HepG2 (cell line): ENCODE measurements around the gene MYO7B. TPM values are rescaled to one million over a fixed set of nuclear protein-coding genes. Genes with fewer than 3 reads are reported as not detected.

Experiments used
- ATAC-seq: fragments of 200-7000 bp; cut with Tn5 transposase; 3 replicates; pipeline ENCODE4 v1.9.1; 2020; ENCODE audit warnings: mild to moderate bottlenecking, moderate library complexity
- BruUV-seq: library from RNA; stranded (reverse); fragments of 400-500 nt; replicated peaks from 2 replicates; lab custom pipeline; 2021; lab: Mats Ljungman, UMichigan
- CTCF ChIA-PET: fragments of 300-600 bp; formaldehyde crosslinking; extraction: SDS; loops from one replicate; lab custom pipeline; 2021; ENCODE audit warnings: low total read pairs, inconsistent platforms, low intra/inter-chr PET ratio; lab: Yijun Ruan, JAX
- POLR2A ChIA-PET: fragments of 350-600 bp; sonication (Branson Sonifier 250); formaldehyde crosslinking; loops from one replicate; lab custom pipeline; 2020; ENCODE audit warnings: antibody characterized with exemption, inconsistent platforms; lab: Yijun Ruan, JAX
- DNase-seq: peaks from one replicate; pipeline ENCODE4 v3.0.0-alpha.2; 2015; ENCODE audit warnings: low spot score
- FAIRE-seq: peaks from 3 replicates; lab custom pipeline; 2011; peaks lifted over from hg19 to GRCh38; lab: Jason Lieb, UNC
- H2AFZ ChIP-seq: one replicate; pipeline ENCODE4 v1.6.1; 2011; ENCODE audit warnings: low read length, inconsistent platforms
- H3K27ac ChIP-seq: fragments of 300-600 bp; 3 replicates; pipeline ENCODE4 v1.8.0; 2011; ENCODE audit warnings: mixed run types, mild to moderate bottlenecking, mixed read lengths, low read length, inconsistent platforms; ENCODE audit not compliant: insufficient read depth; ENCODE audit errors: extremely low read length
- H3K27me3 ChIP-seq, 2 experiments: fragments of 200-600 bp in 1 of 2; 2 replicates in 1 of 2; 3 replicates in 1 of 2; pipeline versions ENCODE4 v1.6.0 to v1.8.0; 2011; ENCODE audit warnings: low read length in 2 of 2, mild to moderate bottlenecking in 2 of 2, moderate library complexity in 2 of 2, inconsistent platforms in 1 of 2; ENCODE audit not compliant: insufficient read depth in 2 of 2, control insufficient read depth in 1 of 2
- H3K36me3 ChIP-seq, 2 experiments: fragments of 200-600 bp in 1 of 2; replicated peaks in 1 of 2; 2 replicates in 1 of 2; 3 replicates in 1 of 2; pipeline versions ENCODE4 v1.5.1 to v1.8.0; 2011; ENCODE audit warnings: low read length in 2 of 2, inconsistent platforms in 1 of 2; ENCODE audit not compliant: insufficient read depth in 2 of 2, control insufficient read depth in 1 of 2
- H3K4me1 ChIP-seq: 2 replicates; pipeline ENCODE4 v1.5.1; 2012; ENCODE audit warnings: low read length, inconsistent platforms; ENCODE audit not compliant: insufficient read depth
- H3K4me2 ChIP-seq: 2 replicates; pipeline ENCODE4 v1.6.0; 2011; ENCODE audit warnings: low read depth, low read length, inconsistent platforms
- H3K4me3 ChIP-seq, 3 experiments: fragments of 200-600 bp in 1 of 3; sonication (generic), shearing (Covaris generic) in 1 of 3; replicated peaks in 1 of 3; 2 replicates each; pipeline ENCODE4 v1.5.1; 2011 to 2016; ENCODE audit warnings: low read length in 3 of 3, inconsistent platforms in 2 of 3, low read depth in 2 of 3, mild to moderate bottlenecking in 2 of 3, control low read depth in 1 of 3, mixed read lengths in 1 of 3; ENCODE audit not compliant: insufficient read depth in 1 of 3
- H3K79me2 ChIP-seq: one replicate; pipeline ENCODE4 v1.6.1; 2011; ENCODE audit warnings: low read length, inconsistent platforms; ENCODE audit not compliant: insufficient read depth
- H3K9ac ChIP-seq: 2 replicates; pipeline ENCODE4 v1.6.0; 2011; ENCODE audit warnings: mild to moderate bottlenecking, low read depth, low read length, inconsistent platforms; ENCODE audit not compliant: insufficient read depth
- H3K9me3 ChIP-seq: 2 replicates; pipeline ENCODE4 v1.5.1; 2012; ENCODE audit warnings: mild to moderate bottlenecking, low read length
- H4K20me1 ChIP-seq: 2 replicates; pipeline ENCODE4 v1.6.0; 2011; ENCODE audit warnings: inconsistent platforms, mild to moderate bottlenecking, low read length, moderate library complexity; ENCODE audit not compliant: insufficient read depth
- CEBPG ChIP-seq: IDR thresholded peaks from 2 replicates; pipeline ENCODE4 v1.6.1; 2016
- ETV5 ChIP-seq: IDR thresholded peaks from 2 replicates; pipeline ENCODE4 v1.6.1; 2018; ENCODE audit warnings: missing biosample characterization, missing genetic modification reagents, inconsistent platforms, borderline replicate concordance
- GATAD2A ChIP-seq: IDR thresholded peaks from 2 replicates; pipeline ENCODE4 v1.6.1; 2016
- KMT2A ChIP-seq: sonication (generic); formaldehyde crosslinking; IDR thresholded peaks from 2 replicates; pipeline ENCODE4 v1.4.0; 2020; ENCODE audit warnings: missing genetic modification reagents
- STAG1 ChIP-seq: sonication (generic); formaldehyde crosslinking; IDR thresholded peaks from 2 replicates; pipeline ENCODE4 v1.4.0; 2020; ENCODE audit warnings: missing genetic modification reagents
- TMF1 ChIP-seq: sonication (generic); formaldehyde crosslinking; IDR thresholded peaks from 2 replicates; pipeline ENCODE4 v1.8.1; 2022; ENCODE audit warnings: low read depth, missing genetic modification reagents
- ZFAT ChIP-seq: sonication (generic); formaldehyde crosslinking; conservative IDR thresholded peaks from 2 replicates; pipeline ENCODE4 v1.8.1; 2023; ENCODE audit warnings: missing genetic modification reagents, inconsistent platforms
- ZNF263 ChIP-seq: sonication (generic); formaldehyde crosslinking; IDR thresholded peaks from 2 replicates; pipeline ENCODE4 v1.4.0; 2020; ENCODE audit warnings: missing genetic modification reagents
- ZNF772 ChIP-seq: sonication (generic); formaldehyde crosslinking; IDR thresholded peaks from 2 replicates; pipeline ENCODE4 v1.5.0; 2020; ENCODE audit warnings: mild to moderate bottlenecking, missing genetic modification reagents
- WGBS: methylation state at CpG from one replicate; pipeline ENCODE4 v1.1.6; 2017; ENCODE audit warnings: low lambda C conversion rate; 5-methylcytosine and 5-hydroxymethylcytosine counted together
- in situ Hi-C: cut with HindIII; loops from 2 replicates; pipeline ENCODE4 v1.10.0; 2017; ENCODE audit warnings: low pct_unique_long_range_greater_than_20kb; ENCODE audit not compliant: extremely low pct_ligation_motif_present
- intact Hi-C: fragments of 100-400 bp; cut with micrococcal nuclease; formaldehyde crosslinking; loops from one replicate; pipeline ENCODE4 v1.10.0; 2022; ENCODE audit not compliant: unreplicated experiment
- polyA plus RNA-seq, 8 experiments: library from polyadenylated mRNA; depleted of rRNA in 3 of 8; stranded (reverse) in 7 of 8; unstranded in 1 of 8; fragments of >200 nt; fragmentation: Illumina TruSeq in 4 of 8; extraction: Trizol in 4 of 8; gene quantifications; 2 replicates each; pipeline versions ENCODE4 v1.2.1 to v1.2.3, GENCODE V29; 2011 to 2016; ENCODE audit warnings: low read depth in 4 of 8, missing spikeins in 1 of 8, mixed read lengths in 1 of 8; ENCODE audit not compliant: insufficient read depth in 1 of 8
- total RNA-seq, 5 experiments: library from RNA; depleted of rRNA; stranded (reverse); fragments of >200 nt; fragmentation: Illumina TruSeq; extraction: Trizol; gene quantifications; 2 replicates each; pipeline ENCODE4 v1.2.3, GENCODE V29; 2016; ENCODE audit warnings: low read depth in 1 of 5
- TF ChIP-seq, protein P1 (sequence below): sonication (generic); formaldehyde crosslinking; IDR thresholded peaks from 2 replicates; pipeline ENCODE4 v1.9.0; 2022; ENCODE audit warnings: missing genetic modification reagents, mild to moderate bottlenecking, borderline replicate concordance
- TF ChIP-seq, protein P2 (sequence below): sonication (generic); formaldehyde crosslinking; IDR thresholded peaks from 2 replicates; pipeline ENCODE4 v1.4.0; 2020; ENCODE audit warnings: mild to moderate bottlenecking, missing genetic modification reagents

The MYO7B gene
- total and polyA plus RNA-seq, 2 of the 13 experiments (the other 11 are each of a cell fraction or from before 2014, with no cell fraction given) = not detected

DNA sequence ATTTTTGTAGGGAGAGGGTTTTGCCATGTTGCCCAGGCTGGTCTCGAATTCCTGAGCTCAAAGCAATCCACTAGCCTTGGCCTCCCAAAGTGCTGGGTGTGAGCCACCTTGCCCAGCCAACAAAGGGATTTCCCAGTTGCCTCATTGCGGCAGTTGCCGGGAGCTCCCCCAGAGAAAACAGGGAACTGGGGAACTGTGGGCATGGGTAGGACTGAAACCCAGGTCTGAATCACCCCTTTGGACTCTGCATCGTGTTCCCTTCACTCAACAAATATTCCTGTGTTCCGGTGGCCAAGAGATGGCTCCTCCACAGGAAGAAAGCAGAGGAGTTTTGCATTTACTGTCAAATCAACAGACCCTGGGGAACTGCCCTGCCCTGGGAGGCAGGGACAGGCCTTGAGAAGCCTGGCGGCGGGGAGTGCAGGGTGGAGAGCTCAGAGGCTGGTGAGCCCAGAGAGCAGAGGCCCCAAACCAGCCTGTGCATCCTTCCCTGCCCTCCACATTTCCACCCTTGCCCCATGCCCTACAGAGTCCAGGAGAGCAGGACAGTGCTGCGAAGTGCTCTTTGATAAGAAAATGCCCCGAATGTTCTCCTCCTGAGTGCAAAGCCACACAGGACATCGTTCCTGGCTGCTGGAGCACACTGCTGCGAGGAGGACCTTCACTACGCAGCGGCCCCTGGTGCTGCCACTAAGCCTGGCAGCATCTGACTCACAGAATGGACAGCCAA is 24.9 kb downstream of the MYO7B start:
- Histone ChIP-seq H3K4me3 (peak overlapping the region in 2 of 3 experiments; percentile 5 to 49; a peak in 5 of 6 replicates), H3K79me2 (no peaks in the 10 kb centered on the region), H3K9ac (0 out of 2 replicates have a peak overlapping the region, but pooled peaks have one; percentile 5), H4K20me1 (no peaks in the 10 kb centered on the region), H3K36me3 (no peaks in the 10 kb centered on the region), H3K9me3 (no peaks in the 10 kb centered on the region), H3K4me2 (peak overlapping the region; percentile 69), H2AFZ (no peak overlapping the region), H3K4me1 (peaks cover 27% of the 10 kb centered on the region), H3K27me3 (peaks cover 4 to 48% of the 10 kb centered on the region in 2 experiments; a peak in 4 of 5 replicates), H3K27ac (no peak overlapping the region)
- intact Hi-C loops = loop anchor here (5.0 kb wide), 1 partner anchor 363 kb away; no protein-coding TSS in a partner anchor
- no TSS peak for BruUV-seq
- 8% methylated on average over 13 of the region's 13 CpGs for WGBS
- in situ Hi-C loops = no loop called here
- FAIRE-seq = peak; percentile 28
- ATAC-seq = peak; percentile 91
- POLR2A ChIA-PET = interaction anchor here (1.4 kb wide), 1 partner anchor 34 kb away, joined by 3 read pairs; the partner anchor contains the start of gene IWS1
- DNase-seq = peak; percentile 28
- CTCF ChIA-PET = no interaction called here
- TF ChIP-seq ETV5 (CRISPR knock-in tag) (peak; percentile 49; the same call in 1 of the 2 replicates), ZNF263 (peak; percentile 69; the same call in 1 of the 2 replicates), ZFAT (CRISPR knock-in tag) (no peak), TMF1 (CRISPR knock-in tag) (no peak), KMT2A (CRISPR knock-in tag) (0 out of 2 replicates have a peak, but pooled peaks have one; percentile 43), GATAD2A (CRISPR knock-in tag) (0 out of 2 replicates have a peak, but pooled peaks have one; percentile 7), STAG1 (CRISPR knock-in tag) (0 out of 2 replicates have a peak, but pooled peaks have one; percentile 27), ZNF772 (CRISPR knock-in tag) (0 out of 2 replicates have a peak, but pooled peaks have one; percentile 18), CEBPG (0 out of 2 replicates have a peak, but pooled peaks have one; percentile 11)
- TF ChIP-seq, protein P1, sequence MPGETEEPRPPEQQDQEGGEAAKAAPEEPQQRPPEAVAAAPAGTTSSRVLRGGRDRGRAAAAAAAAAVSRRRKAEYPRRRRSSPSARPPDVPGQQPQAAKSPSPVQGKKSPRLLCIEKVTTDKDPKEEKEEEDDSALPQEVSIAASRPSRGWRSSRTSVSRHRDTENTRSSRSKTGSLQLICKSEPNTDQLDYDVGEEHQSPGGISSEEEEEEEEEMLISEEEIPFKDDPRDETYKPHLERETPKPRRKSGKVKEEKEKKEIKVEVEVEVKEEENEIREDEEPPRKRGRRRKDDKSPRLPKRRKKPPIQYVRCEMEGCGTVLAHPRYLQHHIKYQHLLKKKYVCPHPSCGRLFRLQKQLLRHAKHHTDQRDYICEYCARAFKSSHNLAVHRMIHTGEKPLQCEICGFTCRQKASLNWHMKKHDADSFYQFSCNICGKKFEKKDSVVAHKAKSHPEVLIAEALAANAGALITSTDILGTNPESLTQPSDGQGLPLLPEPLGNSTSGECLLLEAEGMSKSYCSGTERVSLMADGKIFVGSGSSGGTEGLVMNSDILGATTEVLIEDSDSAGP = peak; percentile 32; the same call in 1 of the 2 replicates
- TF ChIP-seq, protein P2, sequence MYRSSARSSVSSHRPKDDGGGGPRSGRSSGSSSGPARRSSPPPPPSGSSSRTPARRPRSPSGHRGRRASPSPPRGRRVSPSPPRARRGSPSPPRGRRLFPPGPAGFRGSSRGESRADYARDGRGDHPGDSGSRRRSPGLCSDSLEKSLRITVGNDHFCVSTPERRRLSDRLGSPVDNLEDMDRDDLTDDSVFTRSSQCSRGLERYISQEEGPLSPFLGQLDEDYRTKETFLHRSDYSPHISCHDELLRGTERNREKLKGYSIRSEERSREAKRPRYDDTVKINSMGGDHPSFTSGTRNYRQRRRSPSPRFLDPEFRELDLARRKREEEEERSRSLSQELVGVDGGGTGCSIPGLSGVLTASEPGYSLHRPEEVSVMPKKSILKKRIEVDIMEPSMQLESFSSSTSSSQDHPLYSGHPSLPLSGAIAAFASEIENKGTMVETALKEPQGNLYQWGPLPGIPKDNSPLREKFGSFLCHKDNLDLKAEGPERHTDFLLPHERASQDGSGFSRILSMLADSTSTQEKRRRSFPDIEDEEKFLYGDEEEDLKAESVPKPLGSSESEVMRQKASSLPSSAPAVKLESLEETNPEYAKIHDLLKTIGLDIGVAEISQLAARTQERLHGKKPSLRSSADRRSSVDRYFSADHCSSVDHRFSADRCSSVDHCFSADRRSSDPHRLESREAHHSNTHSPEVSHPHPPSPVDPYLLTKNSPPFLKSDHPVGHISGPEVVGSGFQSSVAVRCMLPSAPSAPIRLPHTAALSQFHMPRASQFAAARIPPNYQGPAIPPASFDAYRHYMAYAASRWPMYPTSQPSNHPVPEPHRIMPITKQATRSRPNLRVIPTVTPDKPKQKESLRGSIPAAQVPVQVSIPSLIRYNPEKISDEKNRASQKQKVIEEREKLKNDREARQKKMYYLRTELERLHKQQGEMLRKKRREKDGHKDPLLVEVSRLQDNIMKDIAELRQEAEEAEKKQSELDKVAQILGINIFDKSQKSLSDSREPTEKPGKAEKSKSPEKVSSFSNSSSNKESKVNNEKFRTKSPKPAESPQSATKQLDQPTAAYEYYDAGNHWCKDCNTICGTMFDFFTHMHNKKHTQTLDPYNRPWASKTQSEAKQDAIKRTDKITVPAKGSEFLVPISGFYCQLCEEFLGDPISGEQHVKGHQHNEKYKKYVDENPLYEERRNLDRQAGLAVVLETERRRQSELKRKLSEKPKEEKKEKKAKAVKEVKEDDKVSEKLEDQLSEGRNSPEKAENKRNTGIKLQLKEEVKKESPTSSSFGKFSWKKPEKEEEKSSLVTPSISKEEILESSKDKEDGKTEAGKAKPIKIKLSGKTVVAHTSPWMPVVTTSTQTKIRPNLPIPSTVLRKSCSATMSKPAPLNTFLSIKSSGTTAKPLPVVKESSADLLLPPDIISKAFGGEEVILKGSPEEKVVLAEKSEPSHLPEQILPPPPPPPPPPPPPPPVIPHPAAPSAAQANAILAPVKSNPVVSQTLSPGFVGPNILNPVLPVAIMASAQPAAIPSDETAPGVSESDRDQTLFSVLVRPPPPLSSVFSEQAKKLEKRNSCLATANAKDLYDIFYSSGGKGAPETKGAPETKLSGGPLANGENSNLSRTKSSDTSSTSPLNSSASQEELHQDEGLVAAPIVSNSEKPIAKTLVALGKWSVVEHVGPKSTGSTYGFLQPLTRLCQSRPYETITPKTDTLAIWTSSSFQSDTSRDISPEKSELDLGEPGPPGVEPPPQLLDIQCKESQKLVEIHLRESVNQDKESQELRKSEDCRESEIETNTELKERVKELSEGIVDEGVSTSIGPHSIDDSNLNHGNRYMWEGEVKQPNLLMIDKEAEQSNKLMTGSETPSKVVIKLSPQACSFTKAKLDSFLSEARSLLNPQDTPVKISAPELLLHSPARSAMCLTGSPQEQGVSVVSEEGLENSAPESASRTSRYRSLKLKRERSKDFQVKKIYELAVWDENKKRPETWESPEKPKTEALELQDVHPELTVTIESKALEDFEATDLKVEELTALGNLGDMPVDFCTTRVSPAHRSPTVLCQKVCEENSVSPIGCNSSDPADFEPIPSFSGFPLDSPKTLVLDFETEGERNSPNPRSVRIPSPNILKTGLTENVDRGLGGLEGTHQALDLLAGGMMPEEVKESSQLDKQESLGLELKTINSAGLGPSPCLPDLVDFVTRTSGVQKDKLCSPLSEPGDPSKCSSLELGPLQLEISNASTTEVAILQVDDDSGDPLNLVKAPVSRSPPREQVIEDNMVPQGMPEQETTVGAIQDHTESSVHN (CRISPR knock-in tag) = peak; percentile 16; the same call in 1 of the 2 replicates
